Measurements from ENCODE around the gene GYS1.
A peak's percentile ranks its signal among the peaks of the same experiment; 100 is the strongest.
"Not testable (repeated sequence)": the region's sequence is repeated elsewhere in the genome, so short reads cannot be mapped to it uniquely, and the experiment has no call there.

The GYS1 gene

DNA sequence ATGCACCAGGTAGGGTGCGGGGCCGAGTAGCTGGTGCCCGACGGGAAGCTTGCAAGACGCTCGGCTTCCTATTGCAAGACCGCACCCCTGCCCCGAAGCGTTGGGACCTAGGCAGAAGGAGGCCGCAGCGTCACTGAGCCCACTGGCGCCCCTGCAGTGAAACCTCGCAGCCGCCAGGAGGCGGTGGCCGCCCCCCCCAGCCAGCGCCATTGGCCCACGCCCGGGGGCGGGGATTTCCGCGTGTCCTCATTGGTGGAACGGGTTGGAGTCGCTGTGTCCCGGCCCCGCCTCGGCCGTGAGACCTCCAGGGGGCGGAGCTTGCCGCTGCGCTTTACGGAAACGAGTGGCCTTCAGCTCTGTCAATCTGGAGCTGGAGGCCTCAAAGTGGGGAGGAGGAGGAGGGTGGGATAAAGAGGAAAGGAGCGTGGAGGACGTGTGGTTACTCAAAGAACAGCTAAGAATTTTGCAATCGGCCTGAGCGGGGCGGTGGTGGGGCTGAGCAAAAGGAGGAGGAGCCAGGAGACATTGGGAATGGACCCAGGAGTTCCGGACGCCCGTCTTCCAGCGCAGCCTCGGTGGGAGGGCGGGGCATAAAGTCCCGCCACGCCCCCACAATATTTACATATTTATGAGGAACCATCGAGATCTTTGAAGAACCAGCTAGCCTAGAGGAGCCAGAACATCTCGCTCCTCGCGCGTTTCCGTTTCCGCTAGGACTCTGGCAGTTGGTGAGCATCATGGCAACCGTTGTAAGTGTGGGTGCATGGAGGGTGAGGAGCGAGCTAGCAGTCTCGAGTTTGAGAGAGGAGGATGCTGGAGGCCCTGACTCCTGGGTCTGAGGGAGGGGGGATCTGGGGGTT lies at the start of gene GYS1, which contains the start of gene RUVBL2:
GYS1 (minus strand) TSS at position 135 of the 860 bp plus-strand sequence. CDS start 197 bp downstream, outside the sequence.
RUVBL2 (plus strand) TSS at position 713 of the 860 bp plus-strand sequence; CDS start at position 738, 25 bp downstream.
- peak; percentile 97 to 99 for DNase-seq

DNA sequence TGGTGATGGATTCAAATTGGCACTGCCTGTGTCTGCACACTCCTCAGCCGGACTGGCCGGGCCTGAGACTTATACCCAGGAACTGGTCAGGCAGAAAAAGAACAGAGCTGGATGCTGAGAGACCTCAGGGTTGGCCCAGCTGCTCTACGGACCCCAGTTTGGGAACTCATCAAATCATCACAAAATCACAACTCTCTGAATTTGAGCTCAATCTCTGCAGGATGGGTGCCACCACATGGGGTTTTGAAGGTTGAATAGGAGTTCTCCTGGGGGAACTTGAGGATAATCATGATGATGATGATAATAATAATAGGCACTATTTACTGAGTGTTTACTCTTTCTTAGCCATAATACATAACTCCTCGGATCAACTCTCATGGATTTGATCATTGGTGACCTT lies 49.6 kb upstream of the GYS1 start:
- DNase-seq: not testable (repeated sequence)

DNA sequence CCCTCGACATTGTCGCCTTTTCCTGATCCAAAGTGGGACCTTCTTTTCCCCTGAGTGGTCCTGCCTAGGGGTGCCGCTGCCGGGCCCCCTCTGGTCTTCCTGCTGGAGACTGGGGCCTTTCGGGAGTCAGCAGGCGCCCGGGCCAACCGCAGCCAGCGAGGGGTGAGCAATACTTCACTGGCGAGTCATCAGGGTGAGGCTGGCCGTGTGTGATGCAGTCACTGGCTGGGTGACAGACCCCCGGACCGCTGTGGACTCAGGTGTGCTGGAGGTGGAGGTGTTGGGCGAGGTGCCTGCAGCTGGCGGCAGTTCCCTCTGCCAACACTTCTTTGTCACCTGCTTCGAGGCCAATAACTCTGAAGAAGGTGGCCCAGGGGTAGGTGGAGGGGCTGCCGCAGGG lies 49.1 kb upstream of the GYS1 start:
- no peak for DNase-seq

DNA sequence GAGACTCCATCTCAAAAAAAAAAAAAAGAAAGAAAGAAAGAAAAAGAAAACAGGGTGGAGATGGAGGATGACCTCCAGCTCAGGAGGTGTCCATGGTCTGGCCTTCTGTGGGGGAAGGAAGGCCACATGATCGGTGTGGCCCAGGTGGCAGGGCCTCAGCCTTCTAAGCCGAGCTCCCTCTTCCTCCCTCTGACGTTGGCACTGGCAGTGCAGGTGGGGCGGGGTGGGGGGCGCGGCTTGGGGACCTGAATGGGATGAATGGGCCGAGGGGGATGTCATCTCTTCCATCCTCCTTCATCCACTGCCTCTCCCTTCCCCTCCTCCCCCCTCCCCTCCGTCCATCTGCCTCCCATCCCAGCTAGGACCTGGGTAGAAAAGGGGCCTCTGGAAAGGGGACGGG lies 46.6 kb upstream of the GYS1 start:
- not testable (repeated sequence) for DNase-seq

DNA sequence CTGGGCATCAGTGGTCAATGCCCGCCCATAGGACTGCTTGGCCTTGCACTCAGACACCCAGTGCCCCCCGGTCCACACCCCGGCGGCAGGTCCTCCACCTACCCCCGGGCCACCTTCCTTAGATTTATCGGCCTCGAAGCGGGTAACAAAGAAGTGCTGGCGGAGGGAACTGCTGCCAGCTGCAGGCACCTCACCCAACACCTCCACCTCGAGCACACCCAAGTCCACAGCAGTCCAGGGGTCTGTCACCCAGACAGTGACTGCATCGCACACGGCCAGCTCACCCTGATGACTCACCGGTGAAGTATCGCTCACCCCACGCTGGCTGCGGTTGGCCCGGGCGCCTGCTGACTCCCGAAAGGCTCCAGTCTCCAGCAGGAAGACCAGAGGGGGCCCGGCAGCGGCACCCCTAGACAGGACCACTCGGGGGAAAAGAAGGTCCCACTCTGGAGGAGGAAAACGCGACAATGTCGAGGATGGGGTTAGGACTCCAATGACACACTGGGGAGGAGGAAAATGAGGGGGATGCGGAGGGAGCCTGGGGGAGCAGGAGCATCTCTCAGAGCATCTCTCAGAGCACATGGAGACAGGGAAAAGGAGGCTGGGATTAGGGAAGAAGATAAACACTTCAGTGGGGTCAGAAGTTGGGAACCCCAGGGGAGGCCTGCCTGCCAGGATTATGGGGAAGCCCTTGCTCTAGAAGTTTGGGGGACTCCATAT lies 45.6 kb upstream of the GYS1 start:
- DNase-seq: not testable (repeated sequence)

DNA sequence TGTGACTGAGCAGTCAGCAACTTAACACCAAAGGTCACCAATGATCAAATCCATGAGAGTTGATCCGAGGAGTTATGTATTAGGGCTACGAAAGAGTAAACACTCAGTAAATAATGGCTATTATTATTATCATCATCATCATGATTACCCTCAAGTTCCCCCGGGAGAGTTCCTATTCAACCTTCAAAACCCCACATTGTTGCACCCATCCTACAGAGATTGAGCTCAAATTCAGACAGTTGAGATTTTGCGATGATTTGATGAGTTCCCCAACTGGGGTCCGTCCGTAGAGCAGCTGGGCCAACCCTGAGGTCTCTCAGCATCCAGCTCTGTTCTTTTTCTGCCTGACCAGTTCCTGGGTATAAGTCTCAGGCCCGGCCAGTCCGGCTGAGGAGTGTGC lies 45.0 kb upstream of the GYS1 start:
- not testable (repeated sequence) for DNase-seq

DNA sequence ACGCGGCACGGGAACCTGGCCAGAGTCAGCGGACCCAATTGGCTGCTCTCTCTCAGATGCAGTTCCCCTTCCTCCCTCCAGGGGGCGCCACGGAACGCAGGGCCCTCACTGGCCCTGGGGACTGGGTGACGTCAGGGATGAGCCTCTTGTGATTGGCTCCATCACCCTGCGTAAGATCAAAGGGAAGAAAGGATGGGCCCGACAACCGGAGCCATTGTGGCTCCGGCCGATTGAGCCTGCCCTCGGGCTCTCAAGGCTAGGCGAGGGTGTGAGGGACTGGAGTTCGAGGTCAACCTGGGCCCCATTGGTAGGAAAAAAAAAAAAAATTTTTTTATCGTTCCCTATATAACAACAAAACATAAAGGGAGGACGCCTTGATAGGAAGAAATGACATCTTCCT lies 43.7 kb upstream of the GYS1 start, which contains the start of gene CGB1:
CGB1 (minus strand) TSS at position 81 of the 400 bp plus-strand sequence. CDS start 184 bp downstream, outside the sequence.
- DNase-seq: not testable (repeated sequence)

DNA sequence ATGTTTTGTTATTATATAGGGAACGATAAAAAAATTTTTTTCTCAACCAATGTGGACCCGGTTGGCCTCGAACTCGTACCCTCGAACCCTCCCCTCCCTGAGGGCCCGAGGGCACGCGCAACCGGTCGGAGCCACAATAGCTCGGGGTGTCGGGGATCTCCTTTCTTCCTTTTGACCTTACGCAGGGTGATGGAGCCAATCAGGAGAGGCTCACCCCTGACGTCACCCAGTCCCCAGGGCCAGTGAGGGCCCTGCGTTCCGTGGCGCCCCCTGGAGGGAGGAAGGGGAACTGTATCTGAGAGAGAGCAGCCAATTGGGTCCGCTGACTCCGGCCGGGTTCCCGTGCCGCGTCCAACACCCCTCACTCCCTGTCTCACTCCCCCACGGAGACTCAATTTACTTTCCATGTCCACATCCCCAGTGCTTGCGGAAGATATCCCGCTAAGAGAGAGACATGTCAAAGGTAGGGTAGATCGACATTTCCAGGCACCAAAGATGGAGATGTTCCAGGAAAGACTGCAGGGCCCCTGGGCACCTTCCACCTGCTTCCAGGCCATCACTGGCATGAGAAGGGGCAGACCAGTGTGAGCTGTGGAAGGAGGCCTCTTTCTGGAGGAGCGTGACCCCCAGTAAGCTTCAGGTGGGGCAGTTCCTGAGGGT lies 38.7 kb upstream of the GYS1 start, which contains the start of gene CGB2:
CGB2 (plus strand) TSS at position 249 of the 660 bp plus-strand sequence; CDS start at position 455, 206 bp downstream.
- DNase-seq: not testable (repeated sequence)

DNA sequence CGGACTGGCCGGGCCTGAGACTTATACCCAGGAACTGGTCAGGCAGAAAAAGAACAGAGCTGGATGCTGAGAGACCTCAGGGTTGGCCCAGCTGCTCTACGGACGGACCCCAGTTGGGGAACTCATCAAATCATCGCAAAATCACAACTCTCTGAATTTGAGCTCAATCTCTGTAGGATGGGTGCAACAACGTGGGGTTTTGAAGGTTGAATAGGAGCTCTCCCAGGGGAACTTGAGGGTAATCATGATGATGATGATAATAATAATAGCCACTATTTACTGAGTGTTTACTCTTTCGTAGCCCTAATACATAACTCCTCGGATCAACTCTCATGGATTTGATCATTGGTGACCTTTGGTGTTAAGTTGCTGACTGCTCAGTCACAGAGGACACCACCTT lies 37.2 kb upstream of the GYS1 start:
- not testable (repeated sequence) for DNase-seq

DNA sequence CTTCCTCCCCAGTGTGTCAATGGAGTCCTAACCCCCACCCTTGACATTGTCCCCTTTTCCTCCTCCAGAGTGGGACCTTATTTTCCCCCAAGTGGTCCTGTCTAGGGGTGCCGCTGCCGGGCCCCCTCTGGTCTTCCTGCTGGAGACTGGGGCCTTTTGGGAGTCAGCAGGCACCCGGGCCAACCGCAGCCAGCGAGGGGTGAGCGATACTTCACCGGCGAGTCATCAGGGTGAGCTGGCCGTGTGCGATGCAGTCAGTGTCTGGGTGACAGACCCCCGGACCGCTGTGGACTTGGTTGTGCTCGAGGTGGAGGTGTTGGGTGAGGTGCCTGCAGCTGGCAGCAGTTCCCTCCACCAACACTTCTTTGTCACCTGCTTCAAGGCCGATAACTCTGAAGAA lies 36.6 kb upstream of the GYS1 start:
- DNase-seq: not testable (repeated sequence)

DNA sequence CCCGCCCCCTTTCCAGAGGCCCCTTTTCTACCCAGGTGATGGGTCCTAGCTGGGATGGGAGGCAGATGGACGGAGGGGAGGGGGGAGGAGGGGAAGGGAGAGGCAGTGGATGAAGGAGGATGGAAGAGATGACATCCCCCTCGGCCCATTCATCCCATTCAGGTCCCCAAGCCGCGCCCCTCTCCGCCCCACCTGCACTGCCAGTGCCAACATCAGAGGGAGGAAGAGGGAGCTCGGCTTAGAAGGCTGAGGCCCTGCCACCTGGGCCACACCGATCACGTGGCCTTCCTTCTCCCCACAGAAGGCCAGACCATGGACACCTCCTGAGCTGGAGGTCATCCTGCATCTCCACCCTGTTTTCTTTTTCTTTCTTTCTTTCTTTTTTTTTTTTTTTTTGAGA lies 35.6 kb upstream of the GYS1 start:
- not testable (repeated sequence) for DNase-seq

DNA sequence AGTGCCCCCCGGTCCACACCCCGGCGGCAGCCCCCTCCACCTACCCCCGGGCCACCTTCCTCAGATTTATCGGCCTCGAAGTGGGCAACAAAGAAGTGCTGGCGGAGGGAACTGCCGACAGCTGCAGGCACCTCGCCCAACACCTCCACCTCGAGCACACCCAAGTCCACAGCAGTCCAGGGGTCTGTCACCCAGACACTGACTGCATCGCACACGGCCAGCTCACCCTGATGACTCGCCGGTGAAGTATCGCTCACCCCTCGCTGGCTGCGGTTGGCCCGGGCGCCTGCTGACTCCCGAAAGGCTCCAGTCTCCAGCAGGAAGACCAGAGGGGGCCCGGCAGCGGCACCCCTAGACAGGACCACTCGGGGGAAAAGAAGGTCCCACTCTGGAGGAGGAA lies 32.5 kb upstream of the GYS1 start:
- DNase-seq: not testable (repeated sequence)

DNA sequence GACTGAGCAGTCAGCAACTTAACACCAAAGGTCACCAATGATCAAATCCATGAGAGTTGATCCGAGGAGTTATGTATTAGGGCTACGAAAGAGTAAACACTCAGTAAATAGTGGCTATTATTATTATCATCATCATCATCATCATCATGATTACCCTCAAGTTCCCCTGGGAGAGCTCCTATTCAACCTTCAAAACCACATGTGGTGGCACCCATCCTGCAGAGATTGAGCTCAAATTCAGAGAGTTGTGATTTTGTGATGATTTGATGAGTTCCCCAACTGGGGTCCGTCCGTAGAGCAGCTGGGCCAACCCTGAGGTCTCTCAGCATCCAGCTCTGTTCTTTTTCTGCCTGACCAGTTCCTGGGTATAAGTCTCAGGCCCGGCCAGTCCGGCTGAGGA lies 32.0 kb upstream of the GYS1 start:
- DNase-seq: not testable (repeated sequence)

DNA sequence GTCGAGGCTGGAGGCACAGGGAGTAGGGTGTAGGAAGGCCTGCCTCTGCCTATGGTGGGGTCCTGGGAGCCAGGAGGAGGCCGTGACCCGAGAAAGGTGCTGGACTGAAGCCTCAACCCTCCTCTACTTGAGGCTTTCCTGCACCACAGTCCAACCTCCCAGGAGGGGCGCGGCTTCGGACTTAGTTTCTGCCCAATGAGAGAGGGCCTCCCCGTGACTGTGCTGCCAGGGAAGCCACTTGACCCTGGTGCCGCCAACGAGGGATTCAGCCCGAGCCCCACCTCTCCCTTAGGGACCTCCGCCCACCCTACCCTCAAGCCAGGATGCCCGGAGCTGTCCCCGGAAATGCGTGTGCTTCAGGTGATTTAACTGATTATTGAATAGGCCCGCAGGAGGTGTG lies 31.1 kb upstream of the GYS1 start, which contains the start of gene CGB3:
CGB3 (minus strand) TSS at position 101 of the 400 bp plus-strand sequence. CDS start 362 bp downstream, outside the sequence.
- not testable (repeated sequence) for DNase-seq

DNA sequence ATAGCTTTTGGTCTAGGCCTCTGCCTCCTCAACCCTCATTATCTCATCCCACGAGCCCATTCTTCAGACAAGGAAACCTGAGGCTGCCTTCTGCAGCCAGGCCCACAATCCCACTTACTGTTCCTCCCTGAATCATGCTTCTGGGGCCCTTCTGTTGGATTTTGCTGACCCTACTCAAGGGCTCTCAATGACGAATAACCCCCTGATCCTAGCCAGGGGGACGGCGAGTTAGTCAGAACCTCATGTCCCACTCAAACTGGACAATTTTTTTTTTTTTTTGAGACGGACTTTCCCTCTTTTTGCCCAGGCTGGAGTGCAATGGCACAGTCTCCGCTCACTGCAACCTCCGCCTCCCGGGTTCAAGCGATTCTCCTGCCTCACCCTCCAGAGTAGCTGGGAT lies 29.0 kb upstream of the GYS1 start:
- no peak for DNase-seq

DNA sequence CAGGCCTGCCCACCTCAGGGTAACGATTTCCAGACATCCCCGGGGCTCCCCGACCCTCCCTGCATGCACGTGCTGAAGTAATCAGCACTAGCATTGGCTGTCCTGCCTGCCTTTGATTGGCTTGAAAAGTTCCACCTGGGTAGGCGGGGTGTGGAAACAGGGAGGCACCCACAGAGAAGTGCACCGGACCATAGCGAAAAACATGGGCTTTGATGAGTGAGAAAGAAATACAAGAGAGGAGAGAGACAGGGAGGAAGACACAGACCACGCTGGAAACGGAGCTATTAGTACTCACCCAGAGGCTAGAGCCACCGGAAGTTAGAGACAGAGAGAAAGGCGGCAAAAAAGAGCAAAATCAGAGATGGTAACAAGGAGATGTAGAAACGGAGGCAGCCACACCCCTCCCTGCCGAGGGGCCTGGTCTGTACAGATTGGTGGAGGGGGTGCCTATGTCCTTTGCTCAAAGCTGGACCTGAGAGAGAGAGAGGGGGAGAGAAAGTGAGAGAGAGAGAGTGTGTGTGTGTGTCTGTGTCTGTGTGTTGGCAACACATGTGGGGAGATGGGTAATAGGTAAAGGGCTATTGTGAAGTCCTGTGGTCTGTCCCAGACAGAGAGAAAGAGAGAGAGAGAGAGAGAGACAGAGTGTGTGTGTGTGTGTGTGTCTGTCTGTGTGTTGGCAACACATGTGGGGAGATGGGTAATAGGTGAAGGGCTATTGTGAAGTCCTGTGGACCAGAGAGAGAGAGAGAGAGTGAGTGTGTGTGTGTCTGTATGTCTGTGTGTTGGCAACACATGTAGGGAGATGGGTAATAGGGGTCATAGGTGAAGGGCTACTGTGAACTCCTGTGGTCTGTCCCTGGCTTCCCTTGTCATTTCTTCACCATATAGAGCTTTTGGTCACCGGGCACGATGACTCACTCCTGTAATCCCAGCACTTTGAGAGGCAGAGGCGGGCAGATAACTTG lies 28.1 kb upstream of the GYS1 start:
- no peak for DNase-seq

DNA sequence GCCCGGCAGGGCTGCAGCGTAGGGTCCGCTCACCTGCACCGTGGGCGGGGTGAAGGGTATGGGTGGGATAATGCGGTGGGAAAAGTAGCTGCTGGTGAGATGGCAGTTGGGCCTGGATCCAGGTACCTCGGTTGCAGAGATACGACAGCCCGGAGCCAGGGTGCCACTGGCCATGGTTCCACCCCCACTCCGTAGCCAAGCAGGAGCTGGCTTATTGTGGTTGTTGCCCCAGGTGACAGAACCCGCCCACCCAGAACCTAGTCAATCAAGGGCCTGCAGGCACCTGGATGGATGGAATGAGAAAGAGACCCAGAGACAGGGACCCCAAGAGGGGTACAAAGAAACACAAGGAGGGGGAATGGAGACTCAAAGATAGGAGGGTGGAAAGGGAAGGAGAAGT lies 27.2 kb upstream of the GYS1 start:
- no peak for DNase-seq

DNA sequence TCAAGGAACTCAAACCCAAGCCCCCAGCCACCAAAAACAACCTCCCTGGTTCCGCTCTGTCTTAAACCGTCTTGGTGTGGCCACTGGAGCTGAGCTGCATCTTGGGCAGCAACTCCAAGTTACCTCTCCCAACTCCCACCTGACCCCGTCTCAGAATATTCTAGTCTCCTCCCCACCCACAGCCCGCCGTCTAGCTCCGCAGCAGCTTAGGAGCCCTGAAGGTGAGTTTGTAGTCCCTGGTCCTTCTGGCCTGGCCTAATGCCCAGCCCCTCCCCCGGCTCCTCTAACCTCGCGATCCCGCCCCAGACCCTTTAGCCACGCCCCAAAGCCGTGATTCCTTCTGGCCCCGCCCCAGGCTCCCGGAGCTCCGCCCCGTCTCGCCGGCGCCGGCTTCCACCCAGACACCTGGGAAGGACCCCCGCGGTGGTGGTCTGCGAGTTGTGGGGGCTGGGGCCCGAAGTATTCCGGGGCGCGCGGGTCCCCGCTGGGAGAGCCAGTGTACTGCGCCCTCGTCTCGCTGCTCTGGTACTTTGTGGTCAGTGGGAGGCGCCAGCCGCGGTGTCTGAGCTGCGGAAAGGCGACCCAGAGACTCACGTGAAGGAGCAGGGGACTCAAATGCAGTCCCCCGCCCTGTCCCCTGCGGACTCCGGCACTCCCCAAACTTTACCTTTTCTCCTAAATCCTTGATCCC lies 26.3 kb upstream of the GYS1 start:
- DNase-seq: no peak

DNA sequence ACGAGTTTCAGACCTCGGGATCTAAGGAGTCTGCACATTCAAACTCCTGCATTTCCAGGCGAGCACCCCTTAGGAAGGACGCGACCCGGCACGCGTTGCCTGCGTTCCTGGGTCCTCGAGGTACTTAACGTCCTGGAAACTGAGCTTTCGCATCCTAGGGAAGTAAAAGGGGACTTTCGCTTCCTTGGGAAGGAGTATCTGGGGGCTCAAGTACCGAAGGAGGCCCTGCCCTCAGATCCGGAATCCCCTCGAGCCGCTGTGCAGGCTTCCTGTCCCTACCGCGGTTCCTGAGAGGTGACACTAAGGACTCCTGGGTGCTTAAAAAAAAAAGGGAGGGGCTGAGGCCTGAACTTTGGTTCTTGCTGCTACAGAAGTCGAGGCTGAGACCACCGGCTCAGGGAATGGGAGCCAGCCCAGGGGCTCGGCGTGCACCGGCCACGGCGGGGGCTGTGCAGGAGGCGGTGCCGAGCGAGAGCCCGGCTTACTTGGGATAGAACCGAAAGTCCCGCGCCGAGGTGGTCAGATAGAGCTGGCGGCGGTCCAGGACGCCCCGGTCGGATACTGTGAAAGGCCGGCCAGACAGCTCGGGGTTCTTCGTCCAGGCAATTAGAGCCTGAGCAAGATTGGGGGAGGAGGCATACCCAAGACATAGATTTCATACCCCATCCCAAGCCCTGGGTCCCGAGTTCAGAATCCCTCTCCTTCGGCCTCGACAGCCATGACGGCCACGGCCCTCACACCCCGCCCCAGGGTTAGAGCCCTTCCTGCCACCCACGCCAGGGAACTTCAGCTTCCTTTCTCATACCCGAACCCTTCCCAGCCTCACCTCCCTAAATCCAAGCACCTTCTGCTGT lies 25.5 kb upstream of the GYS1 start:
- DNase-seq: not testable (repeated sequence)

Measured in cerebellar nuclear complex (tissue), 1 donor.